OCI-LY7 (cell line): ENCODE measurements around the gene COL20A1. TPM values are rescaled to one million over a fixed set of nuclear protein-coding genes. Genes with fewer than 3 reads are reported as not detected.

Experiments
- BruUV-seq: library from RNA; stranded (reverse); fragments of 400-500 nt; replicated peaks from 2 replicates; lab custom pipeline; 2021; lab: Mats Ljungman, UMichigan
- CTCF ChIA-PET: fragments of 300-600 bp; sonication (Branson Sonifier 250); formaldehyde crosslinking; loops from one replicate; lab custom pipeline; 2022; ENCODE audit warnings: antibody characterized with exemption; ENCODE audit not compliant: unreplicated experiment; lab: Charles Lee
- POLR2A ChIA-PET: fragments of 300-600 bp; sonication (Branson Sonifier 250); formaldehyde crosslinking; loops from one replicate; lab custom pipeline; 2022; ENCODE audit warnings: antibody characterized with exemption; lab: Charles Lee
- DNase-seq: peaks from one replicate; pipeline ENCODE4 v3.0.0-alpha.2; 2015; ENCODE audit warnings: low spot score
- H2AFZ ChIP-seq: fragments of 200-600 bp; sonication (generic), shearing (Covaris generic); 2 replicates; pipeline ENCODE4 v1.6.1; 2014; ENCODE audit warnings: mild to moderate bottlenecking, antibody characterized with exemption, low read length, moderate library complexity
- H3K27ac ChIP-seq: fragments of 200-600 bp; sonication (generic); 2 replicates; pipeline ENCODE4 v1.5.1; 2014; ENCODE audit warnings: mixed run types, low read depth, mild to moderate bottlenecking, moderate library complexity, low read length, inconsistent platforms; ENCODE audit not compliant: poor library complexity, severe bottlenecking
- H3K36me3 ChIP-seq: fragments of 200-600 bp; sonication (generic); 2 replicates; pipeline ENCODE4 v1.6.1; 2014; ENCODE audit warnings: mild to moderate bottlenecking, antibody characterized with exemption, low read length, moderate library complexity, mixed read lengths; ENCODE audit not compliant: insufficient read depth
- H3K4me1 ChIP-seq: fragments of 200-600 bp; sonication (generic); 2 replicates; pipeline ENCODE4 v1.5.1; 2014; ENCODE audit warnings: mild to moderate bottlenecking, low read length; ENCODE audit not compliant: insufficient read depth, poor library complexity, severe bottlenecking
- H3K4me2 ChIP-seq: fragments of 200-600 bp; sonication (generic); 2 replicates; pipeline ENCODE4 v1.6.1; 2014; ENCODE audit warnings: mild to moderate bottlenecking, low read length
- H3K4me3 ChIP-seq: fragments of 200-600 bp; sonication (generic); 2 replicates; pipeline ENCODE4 v1.5.1; 2014; ENCODE audit warnings: mild to moderate bottlenecking, low read depth, low read length; ENCODE audit not compliant: poor library complexity, severe bottlenecking
- H3K79me2 ChIP-seq: fragments of 200-600 bp; sonication (generic); 2 replicates; pipeline ENCODE4 v1.6.1; 2016; ENCODE audit warnings: low read depth, mild to moderate bottlenecking, low read length, moderate library complexity, mixed read lengths; ENCODE audit not compliant: insufficient read depth
- H3K9me2 ChIP-seq: fragments of 200-600 bp; sonication (generic); 2 replicates; pipeline ENCODE4 v1.6.1; 2016; ENCODE audit warnings: mild to moderate bottlenecking, low read length, mixed read lengths; ENCODE audit not compliant: insufficient read depth
- H3K9me3 ChIP-seq: fragments of 200-600 bp; sonication (generic); 2 replicates; pipeline ENCODE4 v1.6.1; 2014; ENCODE audit warnings: mild to moderate bottlenecking, mixed run types, low read length, mixed read lengths
- H4K20me1 ChIP-seq: fragments of 200-600 bp; sonication (generic); 2 replicates; pipeline ENCODE4 v1.6.1; 2014; ENCODE audit warnings: mild to moderate bottlenecking, antibody characterized with exemption, low read length, moderate library complexity, mixed read lengths; ENCODE audit not compliant: insufficient read depth
- EZH2phosphoT487 ChIP-seq: fragments of 200-600 bp; sonication (generic); IDR thresholded peaks from 2 replicates; pipeline ENCODE4 v1.6.1; 2018; ENCODE audit warnings: low read depth, borderline replicate concordance, mild to moderate bottlenecking, mixed run types, antibody characterized with exemption, low read length, moderate library complexity, mixed read lengths
- intact Hi-C: fragments of 100-400 bp; cut with micrococcal nuclease; formaldehyde crosslinking; loops from one replicate; pipeline ENCODE4 v1.10.0; 2022; ENCODE audit not compliant: unreplicated experiment
- total RNA-seq, 2 experiments: library from RNA; depleted of rRNA in 1 of 2; stranded (reverse); fragments of >200 nt in 1 of 2; shearing (Covaris generic) in 1 of 2; gene quantifications; 2 replicates each; pipeline ENCODE4 v1.2.3, GENCODE V29; 2014 to 2022
- TF ChIP-seq, protein P1 (sequence below): fragments of 200-600 bp; sonication (generic); conservative IDR thresholded peaks from 2 replicates; pipeline ENCODE4 v1.5.1; 2014; ENCODE audit warnings: mild to moderate bottlenecking, antibody characterized with exemption, low read length, moderate library complexity, mixed read lengths

Gene COL20A1
- total RNA-seq, 2 experiments from 2014 or later, result 0.15 TPM; not detected in 1

DNA sequence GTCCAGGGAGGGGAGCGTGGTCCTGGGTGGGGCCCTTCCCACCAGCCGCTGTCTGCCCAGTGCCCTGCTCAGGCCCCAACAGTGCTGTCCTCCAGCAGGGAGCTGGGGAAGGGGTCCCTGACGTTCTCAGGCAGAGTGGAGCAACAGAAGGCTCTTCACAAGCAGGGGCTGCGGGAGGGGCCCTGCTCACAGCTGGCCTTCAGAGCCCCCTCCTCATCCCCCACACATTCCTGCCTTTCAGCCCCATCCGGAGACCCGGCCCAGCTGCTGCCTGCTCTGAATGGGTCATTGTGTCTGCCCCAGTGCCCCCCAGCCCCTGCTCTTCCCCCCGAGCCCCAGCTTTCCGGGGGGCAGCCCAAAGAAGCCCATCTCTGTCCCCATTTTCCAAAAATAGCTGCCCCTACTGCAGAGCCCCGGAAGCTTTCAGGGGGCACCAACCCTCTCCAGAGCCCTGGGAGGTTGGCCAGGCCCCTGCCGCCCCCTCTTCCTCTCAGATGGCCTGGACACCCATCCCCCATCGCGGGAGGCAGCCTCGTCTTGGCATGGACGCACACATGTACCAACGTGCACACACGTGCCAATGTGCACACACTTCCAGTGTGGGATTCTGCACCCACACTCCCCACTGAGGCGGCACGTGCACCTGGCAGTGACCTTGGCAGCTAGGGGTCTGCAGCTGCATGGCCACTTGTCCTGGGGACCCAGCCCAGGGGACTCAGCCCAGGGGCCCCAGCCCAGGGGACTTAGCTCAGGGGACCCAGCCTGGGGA is 3.7 kb downstream of the COL20A1 start:
- Histone ChIP-seq H2AFZ (no peak overlapping the region), H4K20me1 (no peaks in the 10 kb centered on the region), H3K4me3 (no peak overlapping the region), H3K36me3 (no peaks in the 10 kb centered on the region), H3K4me2 (no peak overlapping the region), H3K4me1 (no peaks in the 10 kb centered on the region), H3K79me2 (no peaks in the 10 kb centered on the region), H3K27ac (no peak overlapping the region), H3K9me2 (no peaks in the 10 kb centered on the region), H3K9me3 (no peaks in the 10 kb centered on the region)
- BruUV-seq, result no TSS peak
- TF ChIP-seq, protein P1, sequence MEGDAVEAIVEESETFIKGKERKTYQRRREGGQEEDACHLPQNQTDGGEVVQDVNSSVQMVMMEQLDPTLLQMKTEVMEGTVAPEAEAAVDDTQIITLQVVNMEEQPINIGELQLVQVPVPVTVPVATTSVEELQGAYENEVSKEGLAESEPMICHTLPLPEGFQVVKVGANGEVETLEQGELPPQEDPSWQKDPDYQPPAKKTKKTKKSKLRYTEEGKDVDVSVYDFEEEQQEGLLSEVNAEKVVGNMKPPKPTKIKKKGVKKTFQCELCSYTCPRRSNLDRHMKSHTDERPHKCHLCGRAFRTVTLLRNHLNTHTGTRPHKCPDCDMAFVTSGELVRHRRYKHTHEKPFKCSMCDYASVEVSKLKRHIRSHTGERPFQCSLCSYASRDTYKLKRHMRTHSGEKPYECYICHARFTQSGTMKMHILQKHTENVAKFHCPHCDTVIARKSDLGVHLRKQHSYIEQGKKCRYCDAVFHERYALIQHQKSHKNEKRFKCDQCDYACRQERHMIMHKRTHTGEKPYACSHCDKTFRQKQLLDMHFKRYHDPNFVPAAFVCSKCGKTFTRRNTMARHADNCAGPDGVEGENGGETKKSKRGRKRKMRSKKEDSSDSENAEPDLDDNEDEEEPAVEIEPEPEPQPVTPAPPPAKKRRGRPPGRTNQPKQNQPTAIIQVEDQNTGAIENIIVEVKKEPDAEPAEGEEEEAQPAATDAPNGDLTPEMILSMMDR, result no peak
- TF ChIP-seq EZH2phosphoT487, result no peak
- DNase-seq, result no peak
- ChIA-PET POLR2A (no interaction called here), CTCF (no interaction called here)
- intact Hi-C loops, result no loop called here

GRCh38 chr20:63297371-63297781 is 4.4 kb downstream of the COL20A1 start:
- no peak overlapping the region for H3K27ac ChIP-seq
- intact Hi-C loops, result no loop called here
- H3K36me3 ChIP-seq, result no peaks in the 10 kb centered on the region
- no peaks in the 10 kb centered on the region for H3K9me2 ChIP-seq
- H3K4me1 ChIP-seq, result no peaks in the 10 kb centered on the region
- H3K4me2 ChIP-seq, result no peak overlapping the region
- H3K4me3 ChIP-seq, result no peak overlapping the region
- no peaks in the 10 kb centered on the region for H3K79me2 ChIP-seq
- no peaks in the 10 kb centered on the region for H3K9me3 ChIP-seq
- DNase-seq, result no peak
- ChIA-PET CTCF (no interaction called here), POLR2A (no interaction called here)
- TF ChIP-seq, protein P1, result no peak
- no peak for TF ChIP-seq EZH2phosphoT487
- no TSS peak for BruUV-seq
- H4K20me1 ChIP-seq, result no peaks in the 10 kb centered on the region
- H2AFZ ChIP-seq, result no peak overlapping the region

- Histone ChIP-seq H3K4me2 (no peak overlapping the region), H3K79me2 (no peaks in the 10 kb centered on the region), H3K27ac (no peak overlapping the region), H3K4me3 (no peak overlapping the region), H3K9me2 (no peaks in the 10 kb centered on the region), H3K4me1 (no peaks in the 10 kb centered on the region), H3K36me3 (no peaks in the 10 kb centered on the region), H3K9me3 (no peaks in the 10 kb centered on the region), H4K20me1 (no peaks in the 10 kb centered on the region), H2AFZ (no peak overlapping the region)
- intact Hi-C loops, result no loop called here
- ChIA-PET POLR2A (no interaction called here), CTCF (no interaction called here)
- DNase-seq, result no peak
- TF ChIP-seq, protein P1, result no peak
- TF ChIP-seq EZH2phosphoT487, result no peak
- no TSS peak for BruUV-seq
Measured at GRCh38 chr20:63297796-63298572, 5.0 kb downstream of the COL20A1 start.
